HAP-1 (cell line): ENCODE data around the gene INPP4B.
A peak's percentile ranks its signal among the peaks of the same experiment; 100 is the strongest.

Experiments
- DNase-seq, 2 experiments: peaks; one replicate each; pipeline ENCODE4 v3.0.0-alpha.2; 2016 to 2020; ENCODE audit warnings: low spot score in 2 of 2
- H3K27me3 ChIP-seq: fragments of 250-450 bp; sonication (Bioruptor Pico); 2 replicates; pipeline ENCODE4 v1.5.1; 2020; ENCODE audit warnings: low read depth, mild to moderate bottlenecking, moderate library complexity
- H3K36me3 ChIP-seq: fragments of 250-450 bp; sonication (Bioruptor Pico); replicated peaks from 2 replicates; pipeline ENCODE4 v1.5.1; 2020; ENCODE audit warnings: mild to moderate bottlenecking
- H3K4me1 ChIP-seq: fragments of 250-450 bp; sonication (Bioruptor Pico); 2 replicates; pipeline ENCODE4 v1.5.1; 2020; ENCODE audit warnings: mild to moderate bottlenecking
- H3K4me3 ChIP-seq: fragments of 250-450 bp; sonication (Bioruptor Pico); 2 replicates; pipeline ENCODE4 v1.5.1; 2020; ENCODE audit warnings: mild to moderate bottlenecking, moderate library complexity
- H3K9me3 ChIP-seq: fragments of 250-450 bp; sonication (Bioruptor Pico); 2 replicates; pipeline ENCODE4 v1.5.1; 2020; ENCODE audit warnings: mild to moderate bottlenecking, moderate library complexity
- in situ Hi-C: fragments of 300-500 bp; cut with MboI; formaldehyde crosslinking; loops from 3 replicates; pipeline ENCODE4 v1.14.3; 2020; ENCODE audit warnings: low sequenced_read_pairs, inconsistent platforms, mixed read lengths

INPP4B gene

GRCh38 chr4:142846108-142846728 lies at the start of gene INPP4B:
Gene INPP4B, minus strand, starts transcription at chr4:142846301.
- Histone ChIP-seq H3K9me3 (no peaks in the 10 kb centered on the region), H3K4me1 (no peaks in the 10 kb centered on the region), H3K4me3 (peak within 1 kb of the TSS; percentile 17), H3K36me3 (no peaks in the 10 kb centered on the region), H3K27me3 (peaks cover 51% of the 10 kb centered on the region)
- DNase-seq: peak in 1 of 2 experiments; percentile 37
- in situ Hi-C loops: no loop called here

DNA sequence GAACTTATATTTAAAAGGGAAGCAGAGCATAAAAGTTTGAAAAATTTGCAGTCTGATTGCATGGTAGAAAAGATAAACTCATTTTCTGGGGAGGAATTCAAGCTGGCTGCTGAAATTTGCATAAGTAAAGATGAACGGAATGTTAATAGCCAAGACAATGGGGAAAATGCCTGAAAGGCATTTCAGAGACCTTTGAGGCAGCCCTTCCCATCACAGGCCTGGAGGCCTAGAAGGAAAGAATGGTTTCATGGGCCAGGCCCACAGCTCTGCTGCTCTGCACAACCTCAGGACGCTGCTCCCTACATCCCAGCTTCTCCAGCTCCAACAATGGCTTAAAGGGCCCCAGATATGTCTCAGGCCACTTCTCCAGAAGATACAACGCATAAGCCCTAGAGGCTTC lies 46.9 kb upstream of the INPP4B start:
- in situ Hi-C loops: no loop called here
- no peaks in the 10 kb centered on the region for H3K27me3 ChIP-seq
- DNase-seq: no peak
- peaks cover 3% of the 10 kb centered on the region; the same call in 1 of the 2 replicates for H3K9me3 ChIP-seq
- H3K4me3 ChIP-seq: no peak overlapping the region
- H3K36me3 ChIP-seq: no peaks in the 10 kb centered on the region
- no peaks in the 10 kb centered on the region for H3K4me1 ChIP-seq

GRCh38 chr4:142886566-142886965 lies 40.5 kb upstream of the INPP4B start:
- no peak for DNase-seq
- H3K9me3 ChIP-seq: no peaks in the 10 kb centered on the region

GRCh38 chr4:142883040-142883832 lies 37.1 kb upstream of the INPP4B start:
- in situ Hi-C loops: no loop called here
- peak; percentile 6 to 16 for DNase-seq
- Histone ChIP-seq H3K27me3 (peaks cover 3% of the 10 kb centered on the region), H3K4me3 (no peak overlapping the region), H3K36me3 (no peaks in the 10 kb centered on the region), H3K4me1 (no peaks in the 10 kb centered on the region), H3K9me3 (no peaks in the 10 kb centered on the region)

More at GRCh38 chr4:142886566-142886965, 40.5 kb upstream of the INPP4B start:
- no peaks in the 10 kb centered on the region for H3K36me3 ChIP-seq
- peaks cover 3% of the 10 kb centered on the region for H3K27me3 ChIP-seq
- no peak overlapping the region for H3K4me3 ChIP-seq
- H3K4me1 ChIP-seq: no peaks in the 10 kb centered on the region
- in situ Hi-C loops: no loop called here

DNA sequence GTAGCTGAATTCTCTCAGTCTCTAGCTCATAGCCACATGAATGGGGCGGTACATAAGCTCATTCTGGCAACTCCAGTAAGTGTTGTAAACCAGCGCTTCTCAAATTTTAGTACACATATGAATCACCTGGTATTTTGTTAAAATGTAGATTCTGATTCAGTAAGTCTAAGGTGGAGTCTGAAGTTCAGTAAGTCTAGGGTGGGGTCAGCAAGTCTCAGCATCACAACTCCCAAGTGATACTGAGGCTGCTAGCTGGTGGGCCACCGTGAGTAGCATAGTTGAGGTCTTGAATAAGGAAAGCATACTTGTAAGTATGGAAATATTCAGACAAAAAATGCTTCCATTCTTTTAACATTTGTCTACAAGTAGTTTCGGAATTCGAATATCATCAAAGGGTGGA lies 36.1 kb upstream of the INPP4B start:
- no peaks in the 10 kb centered on the region for H3K4me1 ChIP-seq
- no peaks in the 10 kb centered on the region for H3K36me3 ChIP-seq
- no peaks in the 10 kb centered on the region for H3K9me3 ChIP-seq
- no peak overlapping the region for H3K4me3 ChIP-seq
- DNase-seq: no peak
- peaks cover 3% of the 10 kb centered on the region for H3K27me3 ChIP-seq
- in situ Hi-C loops: no loop called here

GRCh38 chr4:142881331-142881730 lies 35.2 kb upstream of the INPP4B start:
- no peak overlapping the region for H3K4me3 ChIP-seq
- no peaks in the 10 kb centered on the region for H3K4me1 ChIP-seq
- H3K27me3 ChIP-seq: peaks cover 3% of the 10 kb centered on the region
- in situ Hi-C loops: no loop called here
- no peaks in the 10 kb centered on the region for H3K36me3 ChIP-seq
- DNase-seq: no peak
- no peaks in the 10 kb centered on the region for H3K9me3 ChIP-seq

DNA sequence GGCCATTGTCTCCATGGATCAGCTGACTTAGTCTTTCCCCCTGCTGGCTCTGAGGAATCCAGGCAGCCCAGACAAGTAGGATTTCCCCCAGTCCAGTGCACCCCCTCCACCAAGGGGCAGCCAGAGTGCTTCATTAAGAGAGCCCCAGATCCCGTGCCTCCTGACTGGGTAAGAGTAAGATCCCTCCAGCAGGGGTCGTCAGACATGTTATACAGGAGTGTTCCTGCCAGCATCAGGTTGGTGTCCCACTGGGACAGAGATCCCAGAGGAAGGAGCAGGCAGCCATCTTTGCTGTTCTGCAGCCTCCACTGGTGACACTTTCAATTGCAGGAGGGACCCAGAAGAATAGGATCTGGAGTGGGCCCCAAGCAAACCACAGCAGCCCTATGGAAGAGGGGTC lies 29.0 kb upstream of the INPP4B start:
- DNase-seq: peak in 1 of 2 experiments; percentile 42
- Histone ChIP-seq H3K27me3 (no peaks in the 10 kb centered on the region), H3K4me3 (no peak overlapping the region), H3K36me3 (no peaks in the 10 kb centered on the region), H3K9me3 (no peaks in the 10 kb centered on the region), H3K4me1 (no peaks in the 10 kb centered on the region)
- in situ Hi-C loops: no loop called here

GRCh38 chr4:142874684-142875083 lies 28.6 kb upstream of the INPP4B start:
- Histone ChIP-seq H3K4me3 (no peak overlapping the region), H3K36me3 (no peaks in the 10 kb centered on the region), H3K9me3 (no peaks in the 10 kb centered on the region), H3K27me3 (no peaks in the 10 kb centered on the region), H3K4me1 (no peaks in the 10 kb centered on the region)
- no peak for DNase-seq
- in situ Hi-C loops: no loop called here

- Histone ChIP-seq H3K9me3 (no peaks in the 10 kb centered on the region), H3K36me3 (no peaks in the 10 kb centered on the region), H3K4me1 (no peaks in the 10 kb centered on the region), H3K4me3 (no peak overlapping the region), H3K27me3 (no peaks in the 10 kb centered on the region)
- DNase-seq: no peak
- in situ Hi-C loops: no loop called here
Observed at GRCh38 chr4:142866685-142867084, 20.6 kb upstream of the INPP4B start.

DNA sequence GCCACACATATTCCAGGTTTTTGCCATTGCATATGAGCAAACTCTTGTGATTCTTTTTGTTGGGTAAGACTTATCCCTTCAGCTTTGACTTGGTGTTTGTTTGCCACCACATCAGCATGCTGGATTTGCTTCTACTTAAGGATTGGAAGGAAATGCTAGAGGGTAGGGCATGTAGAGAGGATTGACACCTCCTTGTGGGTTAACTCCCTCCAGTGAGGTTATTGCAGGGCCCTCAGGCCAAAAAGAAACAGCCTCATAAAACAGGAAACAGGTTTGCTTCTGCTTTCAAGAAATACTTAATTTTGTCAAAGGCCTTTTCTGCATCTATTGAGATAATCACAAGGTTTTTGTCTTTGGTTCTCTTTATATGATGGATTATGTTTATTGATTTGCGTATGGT lies 15.2 kb upstream of the INPP4B start:
- in situ Hi-C loops: no loop called here
- Histone ChIP-seq H3K36me3 (no peaks in the 10 kb centered on the region), H3K27me3 (no peaks in the 10 kb centered on the region), H3K4me3 (no peak overlapping the region), H3K4me1 (no peaks in the 10 kb centered on the region), H3K9me3 (no peaks in the 10 kb centered on the region)
- DNase-seq: no peak

DNA sequence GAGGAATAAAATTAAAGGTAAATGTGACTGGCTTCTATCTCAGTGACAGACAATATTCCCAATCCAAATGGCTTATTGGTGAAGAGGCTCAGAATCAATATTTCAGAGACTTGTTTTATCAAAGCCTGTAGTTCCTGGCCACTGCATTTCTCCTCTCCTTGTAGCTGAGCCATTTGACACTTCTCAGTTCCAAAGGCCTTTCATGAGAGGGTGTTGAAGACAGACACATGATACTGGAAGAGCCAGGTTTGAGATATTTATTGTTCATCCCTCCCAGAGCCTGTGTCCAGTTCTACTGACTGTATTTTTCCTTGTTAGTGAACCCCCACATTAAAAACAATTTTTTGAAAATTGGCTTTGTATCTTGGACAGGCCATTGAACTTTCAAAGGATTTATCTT lies 12.9 kb upstream of the INPP4B start:
- no peak for DNase-seq
- Histone ChIP-seq H3K27me3 (no peaks in the 10 kb centered on the region), H3K9me3 (no peaks in the 10 kb centered on the region), H3K36me3 (no peaks in the 10 kb centered on the region), H3K4me3 (no peak overlapping the region), H3K4me1 (no peaks in the 10 kb centered on the region)
- in situ Hi-C loops: no loop called here

GRCh38 chr4:142858446-142858845 lies 12.3 kb upstream of the INPP4B start:
- no peak for DNase-seq
- no peaks in the 10 kb centered on the region for H3K4me1 ChIP-seq
- in situ Hi-C loops: no loop called here

GRCh38 chr4:142856576-142856975 lies 10.5 kb upstream of the INPP4B start:
- no peak overlapping the region for H3K4me3 ChIP-seq
- no peaks in the 10 kb centered on the region for H3K4me1 ChIP-seq
- H3K9me3 ChIP-seq: no peaks in the 10 kb centered on the region
- H3K36me3 ChIP-seq: no peaks in the 10 kb centered on the region
- no peaks in the 10 kb centered on the region for H3K27me3 ChIP-seq
- in situ Hi-C loops: no loop called here
- DNase-seq: no peak

More at GRCh38 chr4:142858446-142858845, 12.3 kb upstream of the INPP4B start:
- H3K36me3 ChIP-seq: no peaks in the 10 kb centered on the region
- H3K4me3 ChIP-seq: no peak overlapping the region
- H3K27me3 ChIP-seq: no peaks in the 10 kb centered on the region
- H3K9me3 ChIP-seq: no peaks in the 10 kb centered on the region

DNA sequence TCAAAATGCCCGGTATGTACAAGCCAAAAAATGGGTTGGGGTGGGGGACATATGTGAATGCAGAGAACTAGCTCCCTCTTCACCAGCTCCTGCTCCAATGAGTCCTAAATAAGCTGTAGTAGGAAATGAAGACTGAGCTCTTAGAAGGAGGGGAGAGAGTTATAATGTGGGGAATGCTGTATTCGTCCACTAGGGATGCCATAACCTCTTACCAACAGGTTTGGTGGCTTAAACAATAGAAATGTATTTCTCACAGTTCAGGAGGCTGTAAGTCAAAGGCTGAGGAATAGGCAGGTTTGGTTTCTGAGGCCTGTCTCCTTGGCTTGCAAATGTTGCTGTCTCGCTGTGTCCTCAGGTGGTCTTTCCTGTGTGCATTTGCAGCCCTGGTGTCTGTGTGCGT lies 4.4 kb upstream of the INPP4B start:
- in situ Hi-C loops: no loop called here
- Histone ChIP-seq H3K9me3 (no peaks in the 10 kb centered on the region), H3K27me3 (peaks cover 33% of the 10 kb centered on the region), H3K36me3 (no peaks in the 10 kb centered on the region), H3K4me1 (no peaks in the 10 kb centered on the region), H3K4me3 (no peak overlapping the region)
- no peak for DNase-seq
